AG04450 (cell line): ENCODE measurements around the gene AKT1S1. TPM values are rescaled to one million over a fixed set of nuclear protein-coding genes. Genes with fewer than 3 reads are reported as not detected.

Experiments
- CTCF ChIA-PET: fragments of 300-600, 350-600 bp; formaldehyde crosslinking; extraction: SDS; loops from one replicate; lab custom pipeline; 2022; ENCODE audit warnings: antibody characterized with exemption, inconsistent platforms; lab: Charles Lee
- POLR2A ChIA-PET: fragments of 350-600 bp; formaldehyde crosslinking; extraction: SDS; loops from one replicate; lab custom pipeline; 2021; ENCODE audit warnings: antibody characterized with exemption, inconsistent platforms; lab: Yijun Ruan, JAX
- DNase-seq: peaks from one replicate; pipeline ENCODE4 v3.0.0-alpha.2; 2011; ENCODE audit warnings: low read depth, low spot score
- H3K27ac ChIP-seq: one replicate; pipeline ENCODE4 v1.5.1; 2012; ENCODE audit warnings: low read depth, low read length, control low read depth
- H3K27me3 ChIP-seq: one replicate; pipeline ENCODE4 v1.6.0; 2012; ENCODE audit warnings: low read length; ENCODE audit not compliant: control insufficient read depth, insufficient read depth
- H3K4me3 ChIP-seq: 2 replicates; pipeline ENCODE4 v1.5.1; 2011; ENCODE audit warnings: mild to moderate bottlenecking, low read depth, low read length, control low read depth
- H3K9me3 ChIP-seq: 2 replicates; pipeline ENCODE4 v1.5.1; 2012; ENCODE audit warnings: low read length; ENCODE audit not compliant: control insufficient read depth, insufficient read depth
- polyA plus RNA-seq: library from polyadenylated mRNA; depleted of rRNA; stranded (reverse); fragments of >200 nt; gene quantifications from 2 replicates; pipeline ENCODE4 v1.2.3, GENCODE V29; 2011
- TF ChIP-seq, protein P1 (sequence below): IDR thresholded peaks from 2 replicates; pipeline ENCODE4 v1.5.1; 2011; ENCODE audit warnings: low read depth, low read length, control low read depth, inconsistent platforms

AKT1S1 gene
- polyA plus RNA-seq, 1 experiment: 27.5 TPM

DNA sequence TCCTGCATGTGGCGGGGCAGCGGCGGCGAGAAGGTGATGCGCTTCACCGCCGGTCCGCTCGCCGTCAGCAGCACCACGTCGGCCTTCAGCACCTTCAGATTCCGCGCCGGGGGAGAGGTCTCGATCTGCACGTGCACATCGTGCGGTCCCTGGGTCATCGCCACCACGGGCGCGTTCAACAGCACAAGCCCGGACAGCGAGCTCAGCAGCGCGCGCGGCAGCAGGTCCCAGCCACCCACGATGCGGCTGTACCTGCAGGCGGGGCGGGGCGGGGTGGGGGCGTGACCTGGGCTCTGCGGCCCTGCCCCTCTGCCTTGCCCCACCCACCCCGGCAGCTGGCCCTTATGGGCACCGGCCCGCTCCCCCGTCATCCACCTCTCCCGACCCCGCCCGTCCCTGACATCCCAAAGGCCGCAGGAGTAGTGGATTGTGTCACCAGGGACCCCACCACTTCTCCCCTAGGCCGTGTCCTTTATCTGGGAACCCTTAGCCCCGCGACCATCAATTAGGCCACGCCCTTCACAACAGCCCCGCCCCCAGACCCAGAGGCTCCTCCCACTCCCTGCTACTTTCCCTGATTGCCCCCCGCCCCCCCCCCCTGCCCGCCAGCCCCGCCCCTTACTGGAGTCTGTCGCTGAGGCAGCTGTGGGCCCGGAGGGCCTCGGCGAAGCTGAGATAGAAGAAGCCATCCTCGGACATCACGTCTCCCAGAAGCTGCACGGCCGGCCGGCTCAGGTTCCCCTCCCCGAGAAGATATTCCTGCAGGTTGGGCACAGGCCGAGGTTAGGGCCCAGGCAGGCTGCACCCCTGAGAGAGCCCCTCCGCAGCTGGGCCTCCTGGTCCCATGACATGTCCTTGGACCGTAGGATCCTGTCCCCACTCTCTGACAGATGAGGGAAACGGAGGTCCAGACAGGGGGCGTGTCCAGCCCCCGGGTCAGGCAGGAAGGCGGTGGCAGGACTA lies 13.5 kb upstream of the AKT1S1 start:
- ChIA-PET POLR2A (interaction anchor here (1.5 kb wide), 1 partner anchor 13 kb away, joined by 6 read pairs; the partner anchor contains the start of genes AKT1S1 and TBC1D17), CTCF (interaction anchor here (1.2 kb wide), 1 partner anchor 9 kb away, joined by 6 read pairs; no protein-coding TSS in a partner anchor)
- TF ChIP-seq, protein P1, sequence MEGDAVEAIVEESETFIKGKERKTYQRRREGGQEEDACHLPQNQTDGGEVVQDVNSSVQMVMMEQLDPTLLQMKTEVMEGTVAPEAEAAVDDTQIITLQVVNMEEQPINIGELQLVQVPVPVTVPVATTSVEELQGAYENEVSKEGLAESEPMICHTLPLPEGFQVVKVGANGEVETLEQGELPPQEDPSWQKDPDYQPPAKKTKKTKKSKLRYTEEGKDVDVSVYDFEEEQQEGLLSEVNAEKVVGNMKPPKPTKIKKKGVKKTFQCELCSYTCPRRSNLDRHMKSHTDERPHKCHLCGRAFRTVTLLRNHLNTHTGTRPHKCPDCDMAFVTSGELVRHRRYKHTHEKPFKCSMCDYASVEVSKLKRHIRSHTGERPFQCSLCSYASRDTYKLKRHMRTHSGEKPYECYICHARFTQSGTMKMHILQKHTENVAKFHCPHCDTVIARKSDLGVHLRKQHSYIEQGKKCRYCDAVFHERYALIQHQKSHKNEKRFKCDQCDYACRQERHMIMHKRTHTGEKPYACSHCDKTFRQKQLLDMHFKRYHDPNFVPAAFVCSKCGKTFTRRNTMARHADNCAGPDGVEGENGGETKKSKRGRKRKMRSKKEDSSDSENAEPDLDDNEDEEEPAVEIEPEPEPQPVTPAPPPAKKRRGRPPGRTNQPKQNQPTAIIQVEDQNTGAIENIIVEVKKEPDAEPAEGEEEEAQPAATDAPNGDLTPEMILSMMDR: no peak
- Histone ChIP-seq H3K9me3 (peaks cover 9% of the 10 kb centered on the region; the same call in 1 of the 2 replicates), H3K27me3 (no peaks in the 10 kb centered on the region), H3K4me3 (peak overlapping the region; percentile 17; the same call in 1 of the 2 replicates), H3K27ac (no peak overlapping the region)
- no peak for DNase-seq

DNA sequence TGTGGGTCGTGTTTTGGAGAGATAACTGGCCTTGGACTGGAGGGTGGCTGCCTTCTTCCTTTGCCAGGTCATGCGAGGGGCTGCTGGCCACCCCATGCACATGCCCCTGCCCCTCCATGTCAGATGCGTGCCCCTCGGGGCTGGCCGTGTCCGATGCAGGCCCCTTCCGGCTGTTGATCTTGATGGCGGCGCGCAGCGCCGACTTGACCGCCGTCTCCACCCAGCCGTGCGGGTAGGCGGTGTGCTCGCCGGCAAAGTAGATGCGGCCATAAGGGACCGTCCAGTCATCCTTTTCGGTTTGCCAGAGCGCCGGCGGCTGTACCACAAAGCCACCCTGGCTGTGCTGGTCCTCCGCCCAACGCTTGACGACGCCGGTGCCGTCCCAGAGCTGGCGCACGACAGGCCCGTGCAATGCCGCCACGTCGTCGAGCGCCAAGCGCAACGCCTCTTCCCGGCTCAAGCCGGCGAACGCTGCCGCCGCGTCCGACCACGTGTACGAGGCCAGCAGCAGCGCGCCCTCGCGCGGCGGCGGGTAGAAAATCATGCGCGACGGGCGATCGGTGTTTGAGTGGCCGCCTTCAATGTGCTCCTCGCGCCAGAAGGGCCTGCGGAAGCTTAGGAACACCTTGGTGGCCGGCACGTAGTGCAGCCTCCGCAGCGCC lies 12.7 kb upstream of the AKT1S1 start:
- Histone ChIP-seq H3K4me3 (peak overlapping the region; percentile 17; the same call in 1 of the 2 replicates), H3K27me3 (no peaks in the 10 kb centered on the region), H3K27ac (no peak overlapping the region), H3K9me3 (peaks cover 9% of the 10 kb centered on the region; the same call in 1 of the 2 replicates)
- POLR2A ChIA-PET: interaction anchor here (0.5 kb wide), 1 partner anchor 25 kb away, joined by 5 read pairs; no protein-coding TSS in a partner anchor
- CTCF ChIA-PET: interaction anchor here (1.2 kb wide), 1 partner anchor 10 kb away, joined by 6 read pairs; no protein-coding TSS in a partner anchor
- TF ChIP-seq, protein P1: peak; percentile 59
- DNase-seq: no peak

DNA sequence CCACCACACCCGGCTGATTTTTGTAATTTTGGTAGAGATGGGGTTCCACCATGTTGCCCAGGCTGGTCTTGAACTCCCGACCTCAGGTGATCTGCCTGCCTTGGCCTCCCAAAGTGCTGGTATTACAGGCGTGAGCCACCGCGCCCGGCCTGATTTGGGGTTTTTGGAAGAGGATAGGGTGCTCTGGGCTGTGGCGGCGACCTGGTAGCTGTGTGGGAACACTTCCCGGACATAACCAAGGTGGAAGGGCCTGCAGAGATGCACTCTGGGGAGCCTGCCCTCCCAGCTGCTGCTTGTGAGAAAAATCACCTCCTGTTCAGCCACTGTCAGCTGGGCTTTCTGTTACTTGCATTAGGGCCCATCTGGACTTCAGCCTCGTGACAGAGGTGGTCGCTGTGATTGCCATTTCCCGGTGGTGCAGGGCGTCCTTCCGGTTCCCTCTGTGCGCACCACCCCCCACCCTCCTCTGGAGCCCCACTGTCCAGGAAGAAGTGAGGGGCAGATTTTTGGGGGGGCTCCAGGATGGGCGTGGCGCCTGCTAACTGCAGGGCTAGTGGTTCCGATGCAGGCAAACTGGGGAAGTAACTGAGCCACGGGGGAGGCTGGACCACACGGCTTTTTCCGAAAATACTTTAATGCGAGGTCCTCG lies 12.0 kb upstream of the AKT1S1 start:
- ChIA-PET POLR2A (no interaction called here), CTCF (interaction anchor here (1.1 kb wide), 1 partner anchor 11 kb away, joined by 3 read pairs; no protein-coding TSS in a partner anchor)
- H3K9me3 ChIP-seq: peaks cover 9% of the 10 kb centered on the region; the same call in 1 of the 2 replicates
- no peak for DNase-seq
- H3K4me3 ChIP-seq: no peak overlapping the region
- TF ChIP-seq, protein P1: no peak
- H3K27ac ChIP-seq: no peak overlapping the region
- no peaks in the 10 kb centered on the region for H3K27me3 ChIP-seq

DNA sequence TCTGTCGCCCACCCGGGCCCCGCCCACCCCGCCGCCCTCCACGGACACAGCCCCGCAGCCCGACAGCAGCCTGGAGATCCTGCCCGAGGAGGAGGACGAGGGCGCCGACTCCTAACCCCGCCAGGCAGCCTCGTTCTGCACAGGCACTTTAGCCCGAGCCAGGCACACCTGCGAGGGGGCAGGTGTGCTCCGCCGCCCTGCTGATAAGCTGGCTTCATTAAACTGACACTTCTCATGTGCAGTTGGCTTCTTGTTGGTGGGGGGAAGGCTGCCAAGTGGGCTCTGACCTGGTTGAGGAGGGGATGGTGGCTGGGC lies 11.3 kb upstream of the AKT1S1 start:
- ChIA-PET POLR2A (no interaction called here), CTCF (interaction anchor here (0.6 to 1.1 kb wide), 2 partner anchors 11 to 308 kb away, joined by 3 to 7 read pairs; no protein-coding TSS in a partner anchor)
- TF ChIP-seq, protein P1: no peak

More for the DNA sequence above, 11.3 kb upstream of the AKT1S1 start:
- no peak for DNase-seq
- H3K4me3 ChIP-seq: no peak overlapping the region
- H3K27me3 ChIP-seq: no peaks in the 10 kb centered on the region
- H3K27ac ChIP-seq: no peak overlapping the region
- peaks cover 9% of the 10 kb centered on the region; the same call in 1 of the 2 replicates for H3K9me3 ChIP-seq
